Adrenal gland (tissue), 12 donors: ENCODE results near the gene ANAPC2. TPM values are rescaled to one million over a fixed set of nuclear protein-coding genes. Genes with fewer than 3 reads are reported as not detected.

ENCODE experiments used
- DNase-seq, 7 donors: peaks; one replicate each; pipeline ENCODE4 v3.0.0-alpha.2; 2019 to 2020
- H3K27ac ChIP-seq, 5 donors: fragments of 200-600 bp; sonication (generic) in 4 of 5; 1 replicate in 3 of 5; 2 replicates in 2 of 5; pipeline versions ENCODE4 v1.5.1 to v1.8.0; 2016 to 2020; ENCODE audit warnings: mild to moderate bottlenecking in 1 of 5
- H3K27me3 ChIP-seq: fragments of 200-600 bp; 2 replicates; pipeline ENCODE4 v1.8.0; 2021
- H3K36me3 ChIP-seq, 2 donors: fragments of 200-600 bp; replicated peaks in 1 of 2; 1 replicate in 1 of 2; 2 replicates in 1 of 2; pipeline versions ENCODE4 v1.5.1 to v1.8.0; 2018 to 2022
- H3K4me1 ChIP-seq, 2 donors: fragments of 200-600 bp; replicated peaks in 1 of 2; 1 replicate in 1 of 2; 2 replicates in 1 of 2; pipeline versions ENCODE4 v1.5.1 to v1.8.0; 2018 to 2021
- H3K4me3 ChIP-seq, 4 donors: fragments of 200-600 bp; sonication (generic) in 3 of 4; one replicate each; pipeline ENCODE4 v1.5.1; 2016 to 2018
- H3K9me3 ChIP-seq, 3 donors: fragments of 200-600 bp; sonication (generic) in 1 of 3; replicated peaks in 1 of 3; 1 replicate in 2 of 3; 2 replicates in 1 of 3; pipeline versions ENCODE4 v1.5.1 to v1.8.0; 2016 to 2021
- POLR2A ChIP-seq, 2 donors: fragments of 450-650 bp; IDR thresholded peaks; one replicate each; pipeline ENCODE4 v1.6.1; 2017; ENCODE audit warnings: antibody characterized with exemption in 2 of 2, mild to moderate bottlenecking in 2 of 2, moderate library complexity in 1 of 2
- WGBS, 4 donors: extraction: QIAGEN DNeasy Blood & Tissue Kit in 2 of 4; methylation state at CpG; one replicate each; pipeline versions ENCODE4 v1.1.5 to v1.1.7; 2013 to 2017; 5-methylcytosine and 5-hydroxymethylcytosine counted together
- intact Hi-C, 2 donors: fragments of 100-400 bp; cut with DNase I; formaldehyde crosslinking; loops; one replicate each; pipeline versions ENCODE4 v1.14.1 to v1.15.0; 2022 to 2023
- polyA plus RNA-seq, 3 donors: library from polyadenylated mRNA; stranded (reverse); fragments of 200-250 nt in 2 of 3; fragments of 350-450 nt in 1 of 3; fragmentation: Illumina TruSeq in 1 of 3; extraction: RNeasy Lipid Tissue Mini Kit (QIAGEN cat#74804) in 1 of 3; gene quantifications; one replicate each; pipeline ENCODE4 v1.2.3, GENCODE V29; 2013 to 2014
- total RNA-seq, 9 donors: library from RNA; depleted of rRNA in 4 of 9; stranded (reverse); fragments of >200 nt in 4 of 9; fragments of 120-200 nt in 1 of 9; fragmentation: NEBNext Ultra II Directional in 1 of 9; extraction: Animal tissue kit (Norgen Biotek cat#: 25700) in 1 of 9; gene quantifications; one replicate each; pipeline versions ENCODE4 v1.1.0 to v1.2.4, GENCODE V29; 2013 to 2023
- TF ChIP-seq, protein P1 (sequence below), 6 experiments: fragments of 450-650 bp in 4 of 6; fragments of 200-600 bp in 2 of 6; sonication (generic) in 1 of 6; IDR thresholded peaks; 1 replicate in 5 of 6; 2 replicates in 1 of 6; pipeline versions ENCODE4 v1.5.1 to v1.8.0; 2016 to 2021; ENCODE audit warnings: antibody characterized with exemption in 6 of 6, mild to moderate bottlenecking in 2 of 6, moderate library complexity in 1 of 6
- donor health status: healthy with polysubstance abuse.
- donor health status: Bipolar disorder and iron deficiency.
- donor health status: DM: yes; HTN: yes; CAD: no.
- donor health status: DM: no; HTN: no; CAD: no.
- donor health status: DM: no; HTN: no; CAD: no.
- donor health status: DM: yes; HTN: yes; CAD: no.

Gene ANAPC2
- total and polyA plus RNA-seq, 12 donors = 7.1 to 162 (median 32.0) TPM

DNA sequence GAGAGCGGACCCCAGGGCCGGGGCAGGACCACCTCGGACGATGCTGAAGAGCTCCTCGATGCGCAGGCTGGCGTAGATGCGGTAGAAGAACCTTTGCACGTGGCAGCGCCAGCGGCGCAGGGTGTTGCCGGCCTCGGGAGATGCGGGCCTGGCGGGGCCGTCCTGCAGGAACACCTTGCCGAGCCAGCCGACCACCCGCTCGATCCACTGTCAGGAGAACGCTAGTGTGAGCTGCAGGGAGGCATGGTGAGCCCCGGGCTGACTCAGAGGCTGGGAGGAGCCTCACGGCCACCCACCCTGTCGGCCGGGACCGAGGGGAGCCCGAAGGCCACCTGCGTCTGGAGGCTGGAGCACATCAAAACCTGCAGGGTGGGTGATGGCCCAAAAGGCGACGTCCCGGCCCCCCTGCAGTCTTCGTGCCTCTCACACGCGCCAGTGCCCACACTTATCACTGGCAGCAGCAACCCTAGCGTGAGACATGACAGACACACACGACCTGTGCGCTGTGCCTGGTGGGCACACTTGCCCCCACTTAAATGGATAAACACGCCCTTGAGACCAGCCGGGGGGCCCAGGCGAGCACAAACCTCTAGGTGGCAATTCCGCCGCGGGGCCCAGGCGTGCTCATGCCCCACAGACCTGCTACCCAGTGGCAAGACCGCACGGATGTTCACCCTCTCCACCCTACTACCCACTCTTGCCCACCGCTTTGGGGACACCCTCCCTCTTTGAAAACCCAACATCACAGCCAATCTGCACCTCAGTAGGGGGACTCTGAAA lies 3.3 kb downstream of the ANAPC2 start:
- H3K27ac ChIP-seq = no peak overlapping the region
- no peaks in the 10 kb centered on the region for H3K27me3 ChIP-seq
- 87 to 95% (median 91%) methylated on average over 7 to 48 of the region's 48 CpGs for WGBS, 4 donors
- H3K36me3 ChIP-seq = peaks cover 0 to 59% of the 10 kb centered on the region in 2 donors
- no peak for TF ChIP-seq POLR2A (IDR thresholded peaks at IDR 0.05)
- TF ChIP-seq, protein P1, sequence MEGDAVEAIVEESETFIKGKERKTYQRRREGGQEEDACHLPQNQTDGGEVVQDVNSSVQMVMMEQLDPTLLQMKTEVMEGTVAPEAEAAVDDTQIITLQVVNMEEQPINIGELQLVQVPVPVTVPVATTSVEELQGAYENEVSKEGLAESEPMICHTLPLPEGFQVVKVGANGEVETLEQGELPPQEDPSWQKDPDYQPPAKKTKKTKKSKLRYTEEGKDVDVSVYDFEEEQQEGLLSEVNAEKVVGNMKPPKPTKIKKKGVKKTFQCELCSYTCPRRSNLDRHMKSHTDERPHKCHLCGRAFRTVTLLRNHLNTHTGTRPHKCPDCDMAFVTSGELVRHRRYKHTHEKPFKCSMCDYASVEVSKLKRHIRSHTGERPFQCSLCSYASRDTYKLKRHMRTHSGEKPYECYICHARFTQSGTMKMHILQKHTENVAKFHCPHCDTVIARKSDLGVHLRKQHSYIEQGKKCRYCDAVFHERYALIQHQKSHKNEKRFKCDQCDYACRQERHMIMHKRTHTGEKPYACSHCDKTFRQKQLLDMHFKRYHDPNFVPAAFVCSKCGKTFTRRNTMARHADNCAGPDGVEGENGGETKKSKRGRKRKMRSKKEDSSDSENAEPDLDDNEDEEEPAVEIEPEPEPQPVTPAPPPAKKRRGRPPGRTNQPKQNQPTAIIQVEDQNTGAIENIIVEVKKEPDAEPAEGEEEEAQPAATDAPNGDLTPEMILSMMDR (IDR thresholded peaks at IDR 0.05) = no peak
- no peak for DNase-seq
- no peaks in the 10 kb centered on the region for H3K9me3 ChIP-seq
- intact Hi-C loops = no loop called here
- peaks cover 19 to 29% of the 10 kb centered on the region in 2 donors for H3K4me1 ChIP-seq
- H3K4me3 ChIP-seq = no peak overlapping the region

DNA sequence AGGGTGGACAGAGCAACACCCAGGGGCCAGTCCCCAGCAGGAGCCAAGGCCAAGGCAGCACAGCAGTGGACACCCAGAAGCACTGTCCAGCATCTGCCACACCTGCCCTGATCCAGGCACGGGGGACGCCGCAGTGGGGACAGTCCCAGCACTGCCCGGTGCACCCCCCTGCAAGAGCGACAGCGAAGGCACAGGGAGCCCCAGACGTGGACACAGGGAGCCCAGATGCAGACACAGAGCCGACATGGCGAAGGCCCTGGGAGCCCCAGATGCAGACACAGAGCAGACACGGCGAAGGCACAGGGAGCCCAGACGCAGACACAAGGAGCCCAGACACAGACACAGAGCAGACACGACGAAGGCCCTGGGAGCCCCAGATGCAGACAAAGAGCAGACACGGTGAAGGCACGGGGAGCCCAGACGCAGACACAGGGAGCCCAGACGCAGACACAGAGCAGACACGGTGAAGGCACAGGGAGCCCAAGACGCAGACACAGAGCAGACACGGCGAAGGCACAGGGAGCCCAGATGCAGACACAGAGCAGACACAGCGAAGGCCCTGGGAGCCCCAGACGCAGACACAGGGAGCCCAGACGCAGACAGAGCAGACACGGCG lies 4.3 kb downstream of the ANAPC2 start:
- Histone ChIP-seq H3K36me3 (peaks cover 0 to 64% of the 10 kb centered on the region in 2 donors), H3K4me1 (peaks cover 9 to 19% of the 10 kb centered on the region in 2 donors), H3K4me3 (no peak overlapping the region), H3K9me3 (no peaks in the 10 kb centered on the region), H3K27ac (no peak overlapping the region), H3K27me3 (no peaks in the 10 kb centered on the region)
- TF ChIP-seq, protein P1 (IDR thresholded peaks at IDR 0.05) = no peak
- TF ChIP-seq POLR2A (IDR thresholded peaks at IDR 0.05) = no peak
- intact Hi-C loops = no loop called here
- no peak for DNase-seq
- 89 to 92% (median 91%) methylated on average over 19 to 27 of the region's 27 CpGs for WGBS, 4 donors

DNA sequence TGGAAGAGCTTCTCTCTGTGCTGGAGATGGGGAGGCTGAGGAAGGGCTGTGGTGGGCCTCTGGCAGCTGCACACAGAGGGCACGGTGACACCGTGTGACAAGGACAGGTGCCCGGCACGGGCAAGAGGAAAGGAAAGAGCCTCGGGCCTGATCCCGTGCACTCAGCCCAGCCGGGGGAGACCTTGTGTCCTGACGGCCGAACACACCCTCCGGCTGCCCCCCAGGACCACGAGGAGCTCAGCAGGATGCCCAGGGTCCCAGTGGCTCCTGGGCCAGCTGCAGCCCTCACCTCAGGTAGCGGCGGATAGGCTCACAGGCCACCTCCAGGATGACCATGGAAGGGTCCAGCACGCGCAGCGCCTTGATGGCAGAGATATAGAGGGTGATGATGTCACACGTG lies 5.5 kb downstream of the ANAPC2 start:
- 90 to 100% (median 92%) methylated on average over 1 to 17 of the region's 17 CpGs for WGBS, 4 donors
- DNase-seq = no peak
- intact Hi-C loops = no loop called here

DNA sequence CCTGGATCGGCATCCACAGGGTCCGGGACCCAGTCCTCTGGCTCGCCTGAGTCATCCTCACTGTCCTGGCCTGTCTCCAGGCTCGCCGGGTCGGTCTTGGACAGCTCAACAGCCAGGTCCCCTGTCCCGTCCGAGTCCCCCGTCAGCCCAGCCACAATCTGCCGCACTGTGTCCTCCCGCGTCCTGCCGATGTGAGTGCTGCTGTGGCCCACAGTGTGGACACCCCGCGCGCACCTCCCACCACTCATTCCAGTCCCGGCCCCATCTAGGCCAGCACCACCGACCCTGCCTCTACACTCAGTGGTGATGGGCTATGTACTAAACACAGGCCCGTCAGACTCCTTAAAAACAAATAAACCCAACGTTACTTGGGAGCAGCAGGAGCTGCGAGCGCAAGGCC lies 6.7 kb downstream of the ANAPC2 start:
- H3K27me3 ChIP-seq = no peaks in the 10 kb centered on the region
- DNase-seq = no peak
- WGBS, 4 donors = 88 to 94% (median 89%) methylated on average over 12 to 22 of the region's 22 CpGs
- H3K4me3 ChIP-seq = no peak overlapping the region
- H3K9me3 ChIP-seq = no peaks in the 10 kb centered on the region
- TF ChIP-seq, protein P1 (IDR thresholded peaks at IDR 0.05) = no peak
- TF ChIP-seq POLR2A (IDR thresholded peaks at IDR 0.05) = no peak
- no peak overlapping the region for H3K27ac ChIP-seq
- peaks cover 8 to 15% of the 10 kb centered on the region in 2 donors for H3K4me1 ChIP-seq
- intact Hi-C loops = no loop called here
- peaks cover 0 to 64% of the 10 kb centered on the region in 2 donors for H3K36me3 ChIP-seq

More for the DNA sequence above, 5.5 kb downstream of the ANAPC2 start:
- Histone ChIP-seq H3K9me3 (no peaks in the 10 kb centered on the region), H3K4me3 (no peak overlapping the region), H3K36me3 (peaks cover 0 to 64% of the 10 kb centered on the region in 2 donors), H3K4me1 (peaks cover 17 to 26% of the 10 kb centered on the region in 2 donors), H3K27me3 (no peaks in the 10 kb centered on the region), H3K27ac (no peak overlapping the region)
- TF ChIP-seq, protein P1 (IDR thresholded peaks at IDR 0.05) = no peak
